A172 (cell line): Measurements from ENCODE around the gene NR4A3. TPM values are rescaled to one million over a fixed set of nuclear protein-coding genes. Genes with fewer than 3 reads are reported as not detected.
"Not testable (repeated sequence)": the region's sequence is repeated elsewhere in the genome, so short reads cannot be mapped to it uniquely, and the experiment has no call there.

Experiments
- DNase-seq: peaks from one replicate; pipeline ENCODE4 v3.0.0-alpha.2; 2015; ENCODE audit warnings: low spot score
- total RNA-seq: library from RNA; depleted of rRNA; stranded (reverse); fragments of >200 nt; shearing (Covaris generic); gene quantifications from 2 replicates; pipeline ENCODE4 v1.2.3, GENCODE V29; 2014

Gene NR4A3
- total RNA-seq, 1 experiment from 2014 or later: 0.02 TPM

GRCh38 chr9:99833735-99834134 lies 12.1 kb downstream of the NR4A3 start:
- no peak for DNase-seq

GRCh38 chr9:99834474-99834873 lies 12.8 kb downstream of the NR4A3 start:
- no peak for DNase-seq

- DNase-seq: no peak
Measured at GRCh38 chr9:99835142-99835541, 13.5 kb downstream of the NR4A3 start.

GRCh38 chr9:99835581-99835980 lies 13.9 kb downstream of the NR4A3 start:
- DNase-seq: no peak

- DNase-seq: no peak
Measured at GRCh38 chr9:99840072-99840471, 18.4 kb downstream of the NR4A3 start.

GRCh38 chr9:99845063-99845462 lies 23.4 kb downstream of the NR4A3 start:
- no peak for DNase-seq

- no peak for DNase-seq
Measured at GRCh38 chr9:99848447-99848846, 26.8 kb downstream of the NR4A3 start.

- DNase-seq: no peak
Measured at GRCh38 chr9:99850736-99851499, 29.2 kb downstream of the NR4A3 start.

GRCh38 chr9:99851500-99851822 lies 29.8 kb downstream of the NR4A3 start:
- DNase-seq: no peak

GRCh38 chr9:99852617-99853016 lies 30.9 kb downstream of the NR4A3 start:
- no peak for DNase-seq

GRCh38 chr9:99855467-99856176 lies 33.9 kb downstream of the NR4A3 start:
- no peak for DNase-seq

- not testable (repeated sequence) for DNase-seq
Measured at GRCh38 chr9:99857576-99857975, 35.9 kb downstream of the NR4A3 start.

- no peak for DNase-seq
Measured at GRCh38 chr9:99858087-99858486, 36.4 kb downstream of the NR4A3 start.

GRCh38 chr9:99859243-99859980 lies 37.7 kb downstream of the NR4A3 start:
- no peak for DNase-seq

- DNase-seq: no peak
Measured at GRCh38 chr9:99860266-99860665, 38.6 kb downstream of the NR4A3 start.

- DNase-seq: no peak
Measured at GRCh38 chr9:99863955-99864354, 42.3 kb downstream of the NR4A3 start.

GRCh38 chr9:99866398-99866797 lies 44.7 kb downstream of the NR4A3 start:
- DNase-seq: no peak

- no peak for DNase-seq
Measured at GRCh38 chr9:99867536-99867935, 45.9 kb downstream of the NR4A3 start.

- no peak for DNase-seq
Measured at GRCh38 chr9:99867968-99868367, 46.3 kb downstream of the NR4A3 start.

- no peak for DNase-seq
Measured at GRCh38 chr9:99868845-99869244, 47.2 kb downstream of the NR4A3 start.

- DNase-seq: no peak
Measured at GRCh38 chr9:99870126-99870525, 48.4 kb downstream of the NR4A3 start.

- DNase-seq: peak; percentile 87
Measured at GRCh38 chr9:99873531-99873930, 51.8 kb downstream of the NR4A3 start.
